ENCODE data around the gene TRMU. TPM values are rescaled to one million over a fixed set of nuclear protein-coding genes. Genes with fewer than 3 reads are reported as not detected.

Gene TRMU
- total and polyA plus RNA-seq, 2 experiments from 2014 or later: 38.0 to 40.9 TPM

DNA sequence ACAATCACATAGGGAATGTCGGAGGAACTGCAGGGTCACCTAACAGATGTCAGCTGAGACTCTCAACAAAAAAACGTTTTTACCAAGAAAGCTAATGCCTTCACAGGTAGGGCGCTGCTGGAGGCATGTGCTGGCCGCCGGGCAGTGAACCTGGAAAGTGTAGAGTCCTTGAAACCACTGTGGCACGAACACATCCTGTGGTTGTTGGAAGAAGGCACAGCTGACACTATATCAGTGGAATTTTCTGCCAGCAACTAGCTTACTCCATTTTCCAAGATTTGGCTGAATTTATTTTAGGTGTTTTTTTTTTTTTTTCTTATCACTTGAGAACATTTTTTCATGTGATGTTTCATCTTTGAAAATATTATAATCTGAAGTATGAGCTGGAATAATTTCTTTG, 14.2 kb downstream of the TRMU start:
- WGBS (ENCODE audit: low lambda C conversion rate, missing lambda C conversion rate): 86% methylated on average over 6 of the region's 6 CpGs
- H3K36me3 ChIP-seq (replicated peaks; ENCODE audit: insufficient read depth, low read depth): no peaks in the 10 kb centered on the region
- no peaks in the 10 kb centered on the region for H3K9me3 ChIP-seq (ENCODE audit: low read depth)
- peaks cover under 1% of the 10 kb centered on the region for H4K20me1 ChIP-seq (ENCODE audit: insufficient read depth, poor library complexity, severe bottlenecking)
- H3K4me2 ChIP-seq: no peak overlapping the region
- no peaks in the 10 kb centered on the region for H3K4me1 ChIP-seq (ENCODE audit: insufficient read depth)
- DNase-seq (ENCODE audit: low spot score): no peak
- TF ChIP-seq EZH2phosphoT487 (IDR thresholded peaks at IDR 0.05; ENCODE audit: low read depth, severe bottlenecking, unreplicated experiment): no peak
- no peak for TF ChIP-seq EZH2 (IDR thresholded peaks at IDR 0.05; ENCODE audit: borderline replicate concordance)
- TF ChIP-seq, protein P1, sequence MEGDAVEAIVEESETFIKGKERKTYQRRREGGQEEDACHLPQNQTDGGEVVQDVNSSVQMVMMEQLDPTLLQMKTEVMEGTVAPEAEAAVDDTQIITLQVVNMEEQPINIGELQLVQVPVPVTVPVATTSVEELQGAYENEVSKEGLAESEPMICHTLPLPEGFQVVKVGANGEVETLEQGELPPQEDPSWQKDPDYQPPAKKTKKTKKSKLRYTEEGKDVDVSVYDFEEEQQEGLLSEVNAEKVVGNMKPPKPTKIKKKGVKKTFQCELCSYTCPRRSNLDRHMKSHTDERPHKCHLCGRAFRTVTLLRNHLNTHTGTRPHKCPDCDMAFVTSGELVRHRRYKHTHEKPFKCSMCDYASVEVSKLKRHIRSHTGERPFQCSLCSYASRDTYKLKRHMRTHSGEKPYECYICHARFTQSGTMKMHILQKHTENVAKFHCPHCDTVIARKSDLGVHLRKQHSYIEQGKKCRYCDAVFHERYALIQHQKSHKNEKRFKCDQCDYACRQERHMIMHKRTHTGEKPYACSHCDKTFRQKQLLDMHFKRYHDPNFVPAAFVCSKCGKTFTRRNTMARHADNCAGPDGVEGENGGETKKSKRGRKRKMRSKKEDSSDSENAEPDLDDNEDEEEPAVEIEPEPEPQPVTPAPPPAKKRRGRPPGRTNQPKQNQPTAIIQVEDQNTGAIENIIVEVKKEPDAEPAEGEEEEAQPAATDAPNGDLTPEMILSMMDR (IDR thresholded peaks at IDR 0.05; ENCODE audit: poor library complexity): no peak
- no peaks in the 10 kb centered on the region for H3K27me3 ChIP-seq
- no peak overlapping the region for H3K4me3 ChIP-seq
- no peak overlapping the region for H3K27ac ChIP-seq
- H3K79me2 ChIP-seq: no peaks in the 10 kb centered on the region
- H3K9me2 ChIP-seq (replicated peaks; ENCODE audit: insufficient read depth): no peaks in the 10 kb centered on the region
- no peak overlapping the region for H2AFZ ChIP-seq

DNA sequence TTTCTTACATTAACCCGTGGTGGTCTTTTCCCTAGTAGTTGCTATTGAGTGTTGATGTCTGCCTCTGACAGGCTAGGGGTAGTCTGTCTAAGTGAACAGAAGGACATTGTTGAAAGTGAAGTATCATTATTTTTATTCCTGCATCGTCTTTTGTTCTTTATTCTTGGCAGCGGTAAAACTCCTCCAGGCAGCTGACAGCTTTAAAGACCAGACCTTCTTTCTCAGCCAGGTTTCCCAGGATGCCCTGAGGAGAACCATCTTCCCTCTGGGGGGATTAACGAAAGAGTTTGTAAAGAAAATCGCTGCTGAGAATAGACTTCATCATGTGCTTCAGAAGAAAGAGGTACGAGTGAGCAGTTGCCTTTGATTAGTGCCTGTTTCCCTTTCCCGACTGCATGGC, 14.6 kb downstream of the TRMU start:
- H2AFZ ChIP-seq: no peak overlapping the region
- H3K79me2 ChIP-seq: no peaks in the 10 kb centered on the region
- no peak for TF ChIP-seq EZH2phosphoT487 (IDR thresholded peaks at IDR 0.05; ENCODE audit: low read depth, severe bottlenecking, unreplicated experiment)
- no peak for TF ChIP-seq EZH2 (IDR thresholded peaks at IDR 0.05; ENCODE audit: borderline replicate concordance)
- TF ChIP-seq, protein P1 (IDR thresholded peaks at IDR 0.05; ENCODE audit: poor library complexity): no peak
- H3K4me2 ChIP-seq: no peak overlapping the region
- no peak overlapping the region for H3K27ac ChIP-seq
- no peak overlapping the region for H3K4me3 ChIP-seq
- H3K9me3 ChIP-seq (ENCODE audit: low read depth): no peaks in the 10 kb centered on the region
- no peak for DNase-seq (ENCODE audit: low spot score)
- WGBS (ENCODE audit: low lambda C conversion rate, missing lambda C conversion rate): 95% methylated on average over 7 of the region's 7 CpGs
- H3K4me1 ChIP-seq (ENCODE audit: insufficient read depth): no peaks in the 10 kb centered on the region
- H4K20me1 ChIP-seq (ENCODE audit: insufficient read depth, poor library complexity, severe bottlenecking): peaks cover 5% of the 10 kb centered on the region
- H3K9me2 ChIP-seq (replicated peaks; ENCODE audit: insufficient read depth): no peaks in the 10 kb centered on the region
- H3K27me3 ChIP-seq: no peaks in the 10 kb centered on the region
- no peaks in the 10 kb centered on the region for H3K36me3 ChIP-seq (replicated peaks; ENCODE audit: insufficient read depth, low read depth)

DNA sequence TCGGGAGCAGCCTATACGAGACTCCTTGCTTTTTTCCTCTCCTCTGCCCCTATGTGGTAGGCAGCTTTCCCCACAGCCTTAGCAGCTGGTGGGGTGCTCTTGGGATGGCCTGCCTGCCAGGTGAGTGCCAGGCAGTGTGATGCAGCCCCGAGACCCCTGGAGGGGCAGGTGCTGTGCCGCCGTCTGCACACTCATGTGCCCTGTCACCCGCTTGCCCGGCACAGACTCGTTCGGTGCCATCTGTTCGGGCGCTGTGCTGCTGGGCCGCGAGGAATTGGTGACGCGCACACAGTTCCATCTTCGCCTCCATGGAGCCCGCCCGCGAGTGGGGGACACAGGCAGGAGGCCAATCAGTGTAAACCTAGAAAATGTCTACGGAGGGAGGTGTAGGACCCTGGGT, 15.1 kb downstream of the TRMU start:
- Histone ChIP-seq H3K4me3 (no peak overlapping the region), H4K20me1 (ENCODE audit: insufficient read depth, poor library complexity, severe bottlenecking) (peaks cover 9% of the 10 kb centered on the region), H3K27me3 (no peaks in the 10 kb centered on the region), H3K4me2 (no peak overlapping the region), H3K4me1 (ENCODE audit: insufficient read depth) (no peaks in the 10 kb centered on the region), H3K9me3 (ENCODE audit: low read depth) (no peaks in the 10 kb centered on the region), H3K27ac (no peak overlapping the region), H3K9me2 (replicated peaks; ENCODE audit: insufficient read depth) (no peaks in the 10 kb centered on the region), H3K36me3 (replicated peaks; ENCODE audit: insufficient read depth, low read depth) (no peaks in the 10 kb centered on the region), H2AFZ (no peak overlapping the region), H3K79me2 (no peaks in the 10 kb centered on the region)
- WGBS (ENCODE audit: low lambda C conversion rate, missing lambda C conversion rate): 95% methylated on average over 20 of the region's 20 CpGs
- no peak for DNase-seq (ENCODE audit: low spot score)
- TF ChIP-seq EZH2phosphoT487 (IDR thresholded peaks at IDR 0.05; ENCODE audit: low read depth, severe bottlenecking, unreplicated experiment) (no peak), EZH2 (IDR thresholded peaks at IDR 0.05; ENCODE audit: borderline replicate concordance) (no peak)
- TF ChIP-seq, protein P1 (IDR thresholded peaks at IDR 0.05; ENCODE audit: poor library complexity): no peak

Data from hepatocyte (in vitro differentiated cells).